Testis (tissue), 3 donors: Measurements from ENCODE around the gene REL. TPM values are rescaled to one million over a fixed set of nuclear protein-coding genes. Genes with fewer than 3 reads are reported as not detected.
"Not testable (repeated sequence)": the region's sequence is repeated elsewhere in the genome, so short reads cannot be mapped to it uniquely, and the experiment has no call there.

Source experiments
- DNase-seq: peaks from one replicate; pipeline ENCODE4 v3.0.0-alpha.2; 2019
- H3K27ac ChIP-seq, 2 donors: fragments of 200-600 bp; sonication (generic); one replicate each; pipeline ENCODE4 v1.5.1; 2019
- H3K27me3 ChIP-seq: fragments of 200-600 bp; sonication (generic); one replicate; pipeline ENCODE4 v1.5.1; 2019
- H3K36me3 ChIP-seq: fragments of 200-600 bp; sonication (generic); one replicate; pipeline ENCODE4 v1.5.1; 2017; ENCODE audit warnings: low read depth; ENCODE audit errors: missing control alignments
- H3K4me1 ChIP-seq: fragments of 200-600 bp; sonication (generic); one replicate; pipeline ENCODE4 v1.5.1; 2019
- H3K4me3 ChIP-seq, 2 donors: fragments of 200-600 bp; sonication (generic); one replicate each; pipeline ENCODE4 v1.5.1; 2017 to 2019
- H3K9me3 ChIP-seq: fragments of 200-600 bp; sonication (generic); one replicate; pipeline ENCODE4 v1.5.1; 2017
- POLR2A ChIP-seq: fragments of 450-650 bp; IDR thresholded peaks from one replicate; pipeline ENCODE4 v1.6.1; 2017; ENCODE audit warnings: antibody characterized with exemption, mild to moderate bottlenecking, moderate library complexity
- WGBS, 2 donors: methylation state at CpG; one replicate each; pipeline ENCODE4 v1.1.5; 2018; 5-methylcytosine and 5-hydroxymethylcytosine counted together
- intact Hi-C: fragments of 100-400 bp; cut with DNase I; formaldehyde crosslinking; loops from one replicate; pipeline ENCODE4 v1.15.1; 2023; ENCODE audit warnings: low total_unique reads
- polyA plus RNA-seq: library from polyadenylated mRNA; stranded (reverse); fragments of 350-450 nt; fragmentation: Illumina TruSeq; extraction: RNeasy Lipid Tissue Mini Kit (QIAGEN cat#74804); gene quantifications from one replicate; pipeline ENCODE4 v1.2.3, GENCODE V29; 2014; ENCODE audit warnings: low read depth, low replicate concordance; ENCODE audit not compliant: insufficient read depth
- total RNA-seq, 2 donors: library from RNA; depleted of rRNA; stranded (reverse); fragments of >200 nt; gene quantifications; one replicate each; pipeline ENCODE4 v1.2.3, GENCODE V29; 2016
- TF ChIP-seq, protein P1 (sequence below), 3 experiments: fragments of 450-650 bp in 2 of 3; fragments of 200-600 bp in 1 of 3; sonication (generic) in 1 of 3; IDR thresholded peaks; one replicate each; pipeline ENCODE4 v1.5.1; 2016 to 2019; ENCODE audit warnings: antibody characterized with exemption in 3 of 3, mild to moderate bottlenecking in 2 of 3, moderate library complexity in 1 of 3

REL gene
- total and polyA plus RNA-seq, 3 donors from 2014 or later = 4.3 to 33.7 (median 30.5) TPM

DNA sequence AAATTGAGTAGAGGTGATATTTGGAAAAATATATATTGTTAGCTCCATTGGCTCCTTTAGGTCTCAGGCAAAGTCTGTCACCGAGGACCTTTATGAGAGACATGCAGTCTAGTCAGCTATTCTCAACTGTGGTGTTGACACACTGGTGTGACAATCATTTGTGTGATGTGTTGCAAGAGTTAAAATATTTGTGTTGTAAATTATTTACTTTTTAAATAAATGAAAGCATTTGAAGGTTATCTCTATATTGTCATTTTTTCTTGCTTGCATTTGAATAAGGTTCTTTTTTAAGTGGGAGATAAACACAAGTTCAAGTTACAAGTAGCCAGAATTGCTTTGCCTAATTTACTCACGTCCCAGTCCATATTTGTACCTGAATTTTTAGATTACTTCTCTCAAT, 4.3 kb downstream of the REL start:
- Histone ChIP-seq H3K4me1 (peaks cover 10% of the 10 kb centered on the region), H3K36me3 (no peaks in the 10 kb centered on the region), H3K27ac (peak overlapping the region in 1 of 2 donors; percentile 99), H3K4me3 (no peak overlapping the region), H3K9me3 (no peaks in the 10 kb centered on the region), H3K27me3 (no peaks in the 10 kb centered on the region)
- DNase-seq = no peak
- WGBS, 2 donors = 58 to 74% methylated on average over 2 of the region's 2 CpGs
- no peak for TF ChIP-seq POLR2A
- TF ChIP-seq, protein P1, sequence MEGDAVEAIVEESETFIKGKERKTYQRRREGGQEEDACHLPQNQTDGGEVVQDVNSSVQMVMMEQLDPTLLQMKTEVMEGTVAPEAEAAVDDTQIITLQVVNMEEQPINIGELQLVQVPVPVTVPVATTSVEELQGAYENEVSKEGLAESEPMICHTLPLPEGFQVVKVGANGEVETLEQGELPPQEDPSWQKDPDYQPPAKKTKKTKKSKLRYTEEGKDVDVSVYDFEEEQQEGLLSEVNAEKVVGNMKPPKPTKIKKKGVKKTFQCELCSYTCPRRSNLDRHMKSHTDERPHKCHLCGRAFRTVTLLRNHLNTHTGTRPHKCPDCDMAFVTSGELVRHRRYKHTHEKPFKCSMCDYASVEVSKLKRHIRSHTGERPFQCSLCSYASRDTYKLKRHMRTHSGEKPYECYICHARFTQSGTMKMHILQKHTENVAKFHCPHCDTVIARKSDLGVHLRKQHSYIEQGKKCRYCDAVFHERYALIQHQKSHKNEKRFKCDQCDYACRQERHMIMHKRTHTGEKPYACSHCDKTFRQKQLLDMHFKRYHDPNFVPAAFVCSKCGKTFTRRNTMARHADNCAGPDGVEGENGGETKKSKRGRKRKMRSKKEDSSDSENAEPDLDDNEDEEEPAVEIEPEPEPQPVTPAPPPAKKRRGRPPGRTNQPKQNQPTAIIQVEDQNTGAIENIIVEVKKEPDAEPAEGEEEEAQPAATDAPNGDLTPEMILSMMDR (IDR thresholded peaks at IDR 0.05) = no peak
- intact Hi-C loops = no loop called here

- Histone ChIP-seq H3K36me3 (no peaks in the 10 kb centered on the region), H3K4me3 (no peak overlapping the region), H3K4me1 (peaks cover 10% of the 10 kb centered on the region), H3K27me3 (no peaks in the 10 kb centered on the region), H3K9me3 (no peaks in the 10 kb centered on the region), H3K27ac (no peak overlapping the region)
- 60 to 62% methylated on average over 3 of the region's 3 CpGs for WGBS, 2 donors
- TF ChIP-seq POLR2A = no peak
- TF ChIP-seq, protein P1 (IDR thresholded peaks at IDR 0.05) = no peak
- DNase-seq = no peak
- intact Hi-C loops = no loop called here
Measured at GRCh38 chr2:60886991-60887390, 5.6 kb downstream of the REL start.

- Histone ChIP-seq H3K4me3 (no peak overlapping the region), H3K27me3 (no peaks in the 10 kb centered on the region), H3K4me1 (peaks cover 5% of the 10 kb centered on the region), H3K36me3 (no peaks in the 10 kb centered on the region), H3K27ac (no peak overlapping the region), H3K9me3 (no peaks in the 10 kb centered on the region)
- DNase-seq = no peak
- 94 to 98% methylated on average over 2 of the region's 2 CpGs for WGBS, 2 donors
- intact Hi-C loops = no loop called here
- TF ChIP-seq, protein P1 (IDR thresholded peaks at IDR 0.05) = no peak
- no peak for TF ChIP-seq POLR2A
Measured at GRCh38 chr2:60888853-60889252, 7.5 kb downstream of the REL start.

DNA sequence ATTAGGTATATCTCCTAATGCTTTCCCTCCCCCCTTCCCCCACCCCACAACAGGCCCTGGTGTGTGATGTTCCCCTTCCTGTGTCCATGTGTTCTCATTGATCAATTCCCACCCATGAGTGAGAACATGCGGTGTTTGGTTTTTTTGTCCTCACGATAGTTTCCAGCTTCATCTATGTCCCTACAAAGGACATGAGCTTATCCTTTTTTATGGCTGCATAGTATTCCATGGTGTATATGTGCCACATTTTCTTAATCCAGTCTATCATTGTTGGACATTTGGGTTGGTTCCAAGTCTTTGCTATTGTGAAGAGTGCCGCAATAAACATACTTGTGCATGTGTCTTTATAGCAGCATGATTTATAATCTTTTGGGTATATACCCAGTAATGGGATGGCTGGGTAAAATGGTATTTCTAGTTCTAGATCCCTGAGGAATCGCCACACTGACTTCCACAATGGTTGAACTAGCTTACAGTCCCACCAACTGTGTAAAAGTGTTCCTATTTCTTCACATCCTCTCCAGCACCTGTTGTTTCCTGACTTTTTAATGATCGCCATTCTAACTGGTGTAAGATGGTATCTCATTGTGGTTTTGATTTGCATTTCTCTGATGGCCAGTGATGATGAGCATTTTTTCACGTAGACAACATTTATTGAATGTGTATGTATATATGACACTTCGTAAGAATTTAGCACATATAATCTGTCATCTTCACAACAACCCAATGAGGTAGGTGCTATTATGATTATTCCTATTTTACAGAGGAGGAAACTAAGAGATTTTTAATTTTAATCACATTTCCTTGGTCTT, 8.4 kb downstream of the REL start:
- H3K27me3 ChIP-seq, DNase-seq, H3K27ac ChIP-seq, H3K4me1 ChIP-seq, H3K9me3 ChIP-seq, H3K4me3 ChIP-seq, intact Hi-C loops, H3K36me3 ChIP-seq: not testable (repeated sequence)
- 95 to 97% methylated on average over 7 of the region's 7 CpGs for WGBS, 2 donors

- Histone ChIP-seq H3K4me1 (no peaks in the 10 kb centered on the region), H3K9me3 (no peaks in the 10 kb centered on the region), H3K27ac (no peak overlapping the region), H3K36me3 (no peaks in the 10 kb centered on the region), H3K27me3 (no peaks in the 10 kb centered on the region), H3K4me3 (no peak overlapping the region)
- 79 to 88% methylated on average over 1 of the region's 1 CpG for WGBS, 2 donors
- TF ChIP-seq, protein P1 (IDR thresholded peaks at IDR 0.05) = no peak
- no peak for TF ChIP-seq POLR2A
- DNase-seq = no peak
- intact Hi-C loops = no loop called here
Measured at GRCh38 chr2:60890393-60890707, 9.0 kb downstream of the REL start.
